ENCODE data around the gene ATP2B2. TPM values are rescaled to one million over a fixed set of nuclear protein-coding genes. Genes with fewer than 3 reads are reported as not detected.

The ATP2B2 gene
- total RNA-seq, 1 donor from 2014 or later = not detected

DNA sequence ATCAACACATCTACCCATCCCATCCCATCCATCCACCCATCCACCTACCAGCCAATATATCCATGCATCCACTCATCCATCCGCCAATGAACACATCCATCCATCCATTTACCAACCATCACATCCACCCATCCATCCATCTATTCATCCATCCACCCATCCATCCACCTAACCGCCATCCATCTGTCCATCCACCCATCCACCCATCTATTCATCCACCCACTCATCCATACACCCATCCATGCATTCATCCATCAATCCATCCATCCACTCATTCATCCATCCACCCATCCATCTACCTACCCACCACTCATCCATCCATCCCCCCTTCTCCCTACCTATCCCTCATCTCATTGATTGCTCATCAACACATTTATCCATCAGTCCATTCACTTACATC lies 136.9 kb downstream of the ATP2B2 start:
- intact Hi-C loops (cut with micrococcal nuclease) = no loop called here

DNA sequence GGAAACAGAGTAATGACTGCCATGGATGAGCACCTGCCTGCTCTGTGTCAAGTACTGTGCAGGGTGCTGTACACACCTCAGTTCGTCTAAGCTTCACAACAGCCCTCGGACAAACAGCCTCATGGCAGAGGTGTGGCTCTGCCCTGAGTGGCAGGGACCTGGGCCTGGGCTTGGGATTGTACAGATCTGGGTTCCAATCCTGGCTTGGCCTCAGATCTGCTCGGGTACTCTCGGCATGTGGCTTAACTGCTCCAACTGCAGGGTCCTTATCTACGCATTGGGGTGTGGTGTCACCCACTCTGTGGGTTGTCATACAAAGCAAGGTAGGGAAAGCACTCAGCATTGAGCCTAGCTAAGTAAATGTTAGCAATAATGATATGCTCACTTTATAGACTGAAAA lies 137.9 kb downstream of the ATP2B2 start:
- intact Hi-C loops (cut with micrococcal nuclease) = no loop called here

DNA sequence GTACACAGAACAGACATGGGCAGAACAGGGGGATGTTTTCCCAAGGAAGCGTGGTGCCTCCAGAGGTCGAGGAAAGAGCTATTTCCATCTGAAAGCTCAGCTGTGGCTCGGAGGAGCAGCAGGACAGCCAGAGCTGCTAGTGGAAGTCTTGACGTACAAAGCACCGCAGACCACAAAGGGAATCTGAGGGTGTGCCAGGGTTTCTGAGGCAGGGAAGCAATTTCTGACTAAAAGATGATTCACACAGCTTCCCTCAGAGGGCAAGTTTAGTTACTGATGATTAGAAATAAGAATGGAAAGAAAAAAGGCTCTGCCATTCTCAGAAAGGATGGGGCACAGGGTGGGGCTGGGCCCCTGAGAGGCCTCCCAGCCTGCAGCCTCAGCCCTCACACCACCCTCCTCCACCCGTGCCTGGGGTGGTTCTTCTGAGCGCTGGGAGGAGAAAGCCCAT lies 138.7 kb downstream of the ATP2B2 start:
- intact Hi-C loops (cut with micrococcal nuclease) = no loop called here

DNA sequence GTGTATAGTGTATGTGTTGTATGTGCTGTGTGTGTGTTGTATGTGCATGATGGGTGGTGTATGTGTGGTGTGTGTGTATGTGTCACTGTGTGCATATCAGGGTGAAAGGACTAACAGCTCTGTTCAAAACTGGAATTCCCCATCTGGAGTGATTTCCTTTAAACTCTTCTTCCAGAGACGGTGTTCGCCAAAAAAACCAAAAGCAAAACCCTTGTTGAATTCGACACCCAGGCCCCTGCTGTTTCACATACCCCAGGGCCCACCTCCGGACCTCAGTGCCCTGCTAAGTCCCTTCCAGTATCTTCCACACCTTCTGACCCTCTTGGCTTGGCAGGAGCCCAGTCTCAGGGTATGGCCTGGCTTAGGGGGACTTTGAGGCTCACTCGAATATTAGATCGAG lies 139.6 kb downstream of the ATP2B2 start:
- intact Hi-C loops (cut with micrococcal nuclease) = no loop called here

DNA sequence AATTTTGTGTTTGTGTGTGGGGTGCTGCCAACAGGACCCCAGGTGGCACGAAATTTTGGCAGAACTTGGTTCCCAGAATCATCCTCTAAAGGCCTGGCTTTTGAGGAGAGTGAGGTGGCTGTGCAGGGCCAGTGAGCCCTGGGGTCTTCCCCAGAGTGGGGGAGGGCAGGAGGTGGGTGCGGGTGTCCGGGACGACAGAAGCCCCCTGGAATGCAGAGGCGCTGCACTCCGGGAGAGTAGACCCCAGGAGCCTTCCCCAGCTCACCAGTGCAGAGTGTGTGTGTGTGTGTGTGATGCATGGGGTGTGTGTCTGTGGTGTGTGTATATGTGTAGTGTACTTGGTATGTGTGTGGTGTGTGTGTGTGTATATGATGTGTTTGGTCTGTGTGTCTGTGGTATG lies 140.1 kb downstream of the ATP2B2 start:
- intact Hi-C loops (cut with micrococcal nuclease) = no loop called here

DNA sequence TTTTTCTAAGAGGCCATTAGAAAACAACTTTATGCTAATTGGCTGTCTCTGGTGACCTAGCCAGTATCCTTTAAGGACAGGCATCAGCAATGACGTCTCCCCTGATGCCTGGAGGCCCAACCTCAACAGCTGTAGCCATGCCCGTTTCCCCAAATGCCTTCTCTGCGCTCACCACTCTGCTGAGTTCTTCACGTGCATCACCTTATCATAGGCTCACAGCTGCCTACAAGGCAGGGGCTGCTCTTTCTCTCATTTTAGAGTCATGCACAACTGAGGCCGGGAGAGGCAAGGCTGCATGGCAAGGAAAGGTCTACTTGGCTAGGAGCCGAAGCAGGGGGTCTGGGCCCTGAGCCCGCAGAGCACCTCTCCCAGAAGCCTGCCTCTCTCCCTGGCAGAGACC lies 140.6 kb downstream of the ATP2B2 start:
- intact Hi-C loops (cut with micrococcal nuclease) = no loop called here

DNA sequence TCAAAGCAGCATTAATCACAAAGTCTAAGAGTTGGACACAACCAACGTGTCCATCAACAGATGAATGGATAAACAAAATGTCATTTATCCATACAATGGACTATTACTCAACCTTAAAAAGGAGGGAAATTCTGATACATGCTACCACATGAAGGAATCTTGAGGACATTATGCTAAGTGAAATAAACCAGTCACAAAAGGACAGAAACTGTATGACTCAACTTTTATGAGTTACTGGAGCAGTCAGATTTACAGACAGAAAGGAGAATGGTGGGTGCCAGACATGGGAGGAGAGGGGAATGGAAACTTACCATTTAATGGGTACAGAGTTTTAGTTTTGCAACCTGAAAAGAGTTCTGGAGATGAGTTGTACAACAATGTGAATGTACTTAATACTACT lies 141.5 kb downstream of the ATP2B2 start:
- intact Hi-C loops (cut with micrococcal nuclease) = no loop called here

DNA sequence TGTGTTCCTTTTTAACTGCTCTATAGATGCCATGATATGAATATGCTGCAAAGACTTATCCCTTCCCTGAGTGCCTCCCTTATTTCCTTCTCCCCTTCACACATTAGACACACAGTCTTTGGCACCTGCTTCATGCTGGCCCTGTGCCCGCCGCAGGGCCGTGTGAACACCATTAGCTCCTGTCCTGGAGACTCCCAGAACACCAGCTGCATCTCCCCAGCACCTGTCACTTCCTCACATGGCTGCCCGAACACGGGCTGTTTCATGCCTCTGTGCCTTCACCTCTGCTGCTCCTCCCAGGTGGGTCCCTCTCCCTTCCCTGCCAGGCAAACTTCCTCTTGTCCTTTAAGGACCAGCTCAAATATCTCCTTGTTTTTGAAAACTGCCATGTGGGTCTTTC lies 144.0 kb downstream of the ATP2B2 start:
- intact Hi-C loops (cut with micrococcal nuclease) = no loop called here

DNA sequence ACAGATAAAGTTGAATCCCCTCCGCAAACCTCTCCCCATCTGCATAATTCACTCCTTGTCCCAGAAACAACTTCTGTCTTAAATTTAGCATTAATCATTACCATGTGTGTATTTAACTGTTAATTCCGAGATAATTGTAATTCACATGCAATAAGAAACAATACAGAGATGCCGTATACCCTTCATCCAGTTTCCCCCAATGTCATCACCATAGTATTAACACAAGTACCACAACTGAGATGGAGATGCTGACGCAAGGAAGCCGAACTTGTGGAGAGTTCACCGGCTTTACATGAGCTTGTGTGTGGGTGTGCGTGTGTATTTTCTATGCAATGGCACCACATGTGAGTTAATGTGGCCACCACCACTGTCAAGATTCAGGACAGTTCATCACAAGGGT lies 144.9 kb downstream of the ATP2B2 start:
- intact Hi-C loops (cut with micrococcal nuclease) = no loop called here

DNA sequence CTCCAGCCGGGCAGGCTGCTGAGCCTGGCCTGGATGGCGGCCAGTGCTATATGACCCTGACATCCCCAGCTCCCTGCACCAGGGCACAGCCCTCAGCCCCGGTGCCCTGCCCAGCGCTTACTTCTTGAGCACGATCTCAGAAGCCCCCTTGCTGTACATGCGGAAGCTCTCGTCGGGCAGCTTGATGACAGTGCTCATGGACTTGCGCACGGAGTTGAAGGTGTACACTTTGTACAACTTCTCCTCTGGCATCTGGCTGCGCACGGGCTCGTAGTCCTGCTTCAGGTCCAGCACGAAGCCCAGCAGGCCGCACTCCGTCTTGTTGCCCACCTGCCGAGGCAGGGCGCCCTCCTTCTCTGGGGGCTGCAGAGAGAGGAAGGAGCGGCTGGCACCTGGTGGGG lies 145.6 kb downstream of the ATP2B2 start:
- intact Hi-C loops (cut with micrococcal nuclease) = no loop called here

DNA sequence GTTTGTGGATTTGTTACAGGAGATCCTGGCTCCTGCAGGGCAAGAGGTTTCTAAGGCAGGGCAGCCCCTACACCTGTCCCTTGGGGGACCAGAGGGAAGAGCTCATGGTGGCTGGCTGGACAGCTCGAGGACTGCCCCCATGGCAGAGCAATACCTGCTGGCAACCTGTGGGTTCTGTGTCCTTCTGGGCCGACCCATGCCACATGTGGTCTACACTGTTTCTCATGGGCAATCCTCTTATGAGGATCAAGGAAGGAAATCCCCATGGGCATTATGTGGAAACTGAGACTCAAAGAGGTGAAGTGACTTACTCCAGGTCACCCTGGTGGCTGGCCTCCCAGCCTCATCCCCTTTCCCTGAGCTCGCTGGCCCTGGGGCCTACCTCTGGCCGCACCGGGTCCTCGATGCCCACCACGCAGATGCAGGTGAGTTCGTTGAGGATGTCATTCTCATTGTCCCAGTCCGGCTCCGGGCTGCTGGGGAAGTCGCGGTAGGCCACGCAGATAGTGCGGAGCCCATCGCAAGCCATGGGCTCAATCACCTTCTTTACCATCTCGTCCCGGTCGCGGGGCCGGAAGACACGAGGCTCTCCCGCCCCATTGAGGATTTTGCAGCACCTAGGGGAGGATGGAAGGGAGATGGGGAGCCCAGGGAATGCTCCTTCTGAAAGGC lies 146.9 kb downstream of the ATP2B2 start:
- intact Hi-C loops (cut with micrococcal nuclease) = no loop called here

DNA sequence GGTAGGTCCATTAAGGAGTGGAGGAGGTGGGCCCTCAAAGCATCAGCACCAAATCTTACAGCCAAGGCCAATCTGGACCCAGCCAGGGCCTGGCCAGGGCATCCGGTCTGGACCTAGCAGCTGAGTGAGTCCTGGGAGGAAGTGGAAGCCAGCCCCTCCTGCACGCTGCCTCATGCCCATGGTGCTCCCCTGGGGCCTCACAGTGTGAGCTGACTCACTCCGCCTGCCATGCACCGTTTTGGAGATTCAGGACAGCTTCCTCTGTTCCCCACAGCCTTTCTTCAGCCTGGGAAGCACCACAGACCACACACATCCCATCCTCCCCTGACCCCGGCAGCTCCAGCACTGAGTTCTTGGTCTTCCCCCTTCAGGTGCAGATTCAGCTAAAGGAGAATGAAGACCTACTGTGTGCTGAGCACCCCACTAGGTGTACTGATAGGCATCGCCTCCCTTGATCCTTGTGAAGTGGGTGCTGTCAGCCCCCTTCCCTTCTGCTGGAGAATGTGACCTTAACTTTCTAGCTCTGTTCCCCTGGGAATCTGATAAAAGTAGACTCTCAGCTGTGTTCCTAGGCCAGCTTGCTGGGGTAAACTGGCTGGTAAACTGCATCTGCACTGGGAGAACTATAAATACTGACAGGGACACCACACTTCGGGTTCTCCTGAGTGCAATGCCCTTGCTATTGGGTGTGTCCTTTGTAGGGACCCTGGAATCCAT lies 147.6 kb downstream of the ATP2B2 start:
- intact Hi-C loops (cut with micrococcal nuclease) = no loop called here

DNA sequence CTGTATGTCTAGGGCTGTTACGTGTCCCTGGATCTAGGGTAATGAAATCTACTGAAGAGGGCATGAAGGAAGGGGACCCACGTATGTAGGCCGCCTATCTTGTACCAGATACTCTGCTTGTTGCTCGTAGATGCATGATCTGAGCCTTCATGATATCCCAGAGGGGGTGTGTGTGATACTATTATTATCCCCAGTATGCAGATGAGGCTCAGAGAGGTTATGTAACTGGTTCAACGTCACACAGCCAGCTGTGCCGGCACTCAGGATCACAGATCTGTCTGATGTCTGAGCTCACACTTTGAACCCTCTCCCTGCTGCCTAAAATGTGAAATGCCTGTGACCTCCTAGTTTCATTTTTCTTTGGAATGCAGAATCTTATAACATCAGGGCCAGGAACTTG lies 148.3 kb downstream of the ATP2B2 start:
- intact Hi-C loops (cut with micrococcal nuclease) = no loop called here

DNA sequence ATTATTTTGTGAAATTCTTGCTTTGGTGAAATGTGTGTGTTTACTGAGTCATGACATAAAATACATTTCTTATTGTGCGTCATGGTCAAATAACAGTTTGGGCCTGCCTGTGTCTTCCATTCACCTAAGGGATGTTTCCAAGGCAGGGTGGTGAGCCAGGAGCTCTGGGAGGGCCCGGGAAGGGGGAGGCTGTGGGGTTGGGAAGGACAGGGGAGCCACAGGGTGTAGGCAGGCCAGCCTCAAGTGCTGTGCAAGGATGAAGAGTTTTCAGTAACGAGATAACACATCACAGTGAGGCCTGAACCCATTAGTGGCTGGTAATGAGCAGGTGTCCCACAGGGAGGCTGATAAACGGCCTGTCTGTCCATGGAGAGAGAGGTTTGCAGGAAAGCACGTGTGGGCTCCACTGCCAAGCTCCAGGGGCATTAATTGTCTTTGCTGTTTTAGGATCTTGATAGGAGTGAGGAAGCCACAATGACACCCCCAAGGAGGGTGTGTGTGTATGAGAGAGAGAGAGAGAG lies 148.9 kb downstream of the ATP2B2 start:
- intact Hi-C loops (cut with micrococcal nuclease) = no loop called here

DNA sequence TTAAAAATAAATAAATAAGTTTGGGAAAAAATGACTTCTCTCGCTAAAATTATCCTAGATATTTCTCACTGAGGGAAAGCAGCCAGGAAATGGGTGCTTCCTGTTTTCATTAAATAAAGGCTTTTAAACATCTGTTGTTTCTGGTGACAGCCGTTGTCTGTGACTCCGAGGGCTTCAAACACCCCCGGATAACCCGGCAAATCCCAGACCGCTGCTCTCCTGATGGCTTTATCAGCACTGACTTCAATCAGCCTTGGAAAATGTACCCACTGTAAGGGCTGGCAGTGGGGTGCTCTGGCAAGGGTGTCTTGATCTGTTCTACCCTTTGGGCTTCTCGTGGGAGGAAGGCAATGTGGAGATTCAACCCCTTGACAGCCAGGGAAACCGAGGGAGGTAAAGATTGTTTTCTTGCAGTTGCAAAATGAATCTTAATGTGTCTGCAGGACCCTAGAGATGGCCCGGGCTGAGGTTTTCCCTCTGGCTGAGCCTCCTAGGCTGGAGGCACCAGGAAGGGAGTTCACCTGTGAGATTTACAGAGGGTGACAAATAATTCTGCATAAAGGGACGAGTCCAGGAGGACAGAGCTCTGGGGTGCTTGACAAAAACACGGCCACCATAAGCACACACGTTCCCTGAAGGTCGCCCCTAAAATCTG lies 150.9 kb downstream of the ATP2B2 start:
- intact Hi-C loops (cut with micrococcal nuclease) = no loop called here

DNA sequence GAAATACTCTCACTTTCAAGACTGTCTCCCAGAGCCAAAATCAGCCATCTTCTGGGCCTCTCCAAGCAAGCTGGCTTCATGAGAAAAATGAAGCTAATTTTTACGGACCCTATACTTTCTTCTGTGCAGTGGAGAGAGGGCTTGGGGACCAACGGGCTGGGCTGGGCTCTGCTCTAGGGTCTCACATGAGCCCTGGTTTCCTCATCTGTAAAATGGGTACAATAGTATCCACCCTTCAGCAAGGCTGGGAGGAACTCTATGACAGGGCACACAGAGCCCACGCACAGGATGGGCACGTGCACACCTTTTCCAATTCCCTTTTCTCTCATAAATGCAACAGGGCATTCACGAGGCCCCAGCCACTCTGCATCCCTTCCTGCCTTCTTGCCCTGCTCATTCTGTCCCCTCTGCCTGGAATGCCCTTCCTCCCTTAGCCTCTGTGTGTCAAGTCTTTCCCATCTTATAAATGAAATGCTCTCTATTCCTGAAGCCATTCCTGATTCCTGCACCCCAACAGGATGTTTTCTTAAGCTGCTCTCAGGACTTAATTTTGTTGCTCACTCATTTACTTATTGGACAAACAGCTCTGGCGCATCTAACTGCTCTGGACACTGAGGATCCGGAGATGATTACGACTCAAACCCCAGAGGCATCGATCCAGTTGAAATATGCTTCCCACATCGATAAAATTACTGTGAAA lies 151.6 kb downstream of the ATP2B2 start:
- intact Hi-C loops (cut with micrococcal nuclease) = no loop called here

DNA sequence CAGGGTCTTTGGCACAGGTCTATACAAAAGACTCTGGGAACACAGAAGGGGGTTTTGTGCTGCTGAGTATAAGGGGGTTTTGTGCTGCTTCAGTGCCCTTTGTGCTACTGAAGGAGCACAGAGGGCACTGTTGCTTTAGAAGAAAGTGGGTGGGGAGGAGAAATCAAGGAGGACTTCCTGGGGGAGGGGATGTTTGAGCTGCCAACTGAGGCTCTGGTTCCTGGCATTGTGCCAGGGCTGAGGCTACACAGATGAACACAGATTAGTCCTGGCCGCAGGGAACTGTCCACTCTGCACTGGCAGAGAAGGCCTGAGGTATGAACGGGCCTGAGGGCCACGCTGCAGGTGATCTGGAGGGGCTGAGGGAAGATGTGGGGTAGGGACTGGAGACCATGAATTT lies 152.2 kb downstream of the ATP2B2 start:
- intact Hi-C loops (cut with micrococcal nuclease) = no loop called here

DNA sequence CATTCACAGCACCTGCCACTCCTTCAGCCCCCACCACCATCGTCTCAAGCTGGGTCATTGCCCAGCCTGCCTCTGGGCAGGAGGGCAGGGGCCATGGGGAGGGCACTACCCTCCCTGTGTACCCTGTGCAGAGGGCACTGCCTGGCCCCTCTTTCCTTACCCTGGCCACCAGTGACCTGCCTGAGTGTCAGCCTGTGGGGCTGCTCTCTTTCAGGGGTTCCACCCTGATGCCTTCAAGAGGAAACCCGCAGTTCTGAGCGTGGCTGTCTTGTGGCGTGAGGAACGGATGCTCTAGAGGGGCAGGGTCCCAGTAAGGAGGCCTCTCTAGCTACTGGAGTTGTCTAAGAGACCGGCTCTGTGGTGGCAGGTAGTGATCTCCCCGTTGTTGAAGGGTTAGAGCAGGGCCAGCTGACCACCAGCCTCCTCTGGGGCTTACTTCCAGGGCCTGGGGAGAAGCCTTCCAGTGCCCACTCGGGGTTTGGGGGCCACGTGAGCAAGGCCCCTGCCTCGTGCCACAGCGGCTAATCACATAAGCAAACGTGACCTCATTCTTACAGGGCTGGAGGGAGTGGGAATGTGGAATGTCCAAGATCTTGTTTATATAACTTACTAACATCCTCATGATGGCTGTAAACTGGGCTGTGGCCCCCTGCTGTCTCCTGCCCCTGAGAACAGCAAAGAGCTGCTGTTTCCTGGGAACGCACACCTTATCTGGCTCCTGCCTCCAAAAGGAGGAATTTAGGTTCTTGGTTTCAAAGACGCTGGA lies 153.1 kb downstream of the ATP2B2 start:
- intact Hi-C loops (cut with micrococcal nuclease) = no loop called here

DNA sequence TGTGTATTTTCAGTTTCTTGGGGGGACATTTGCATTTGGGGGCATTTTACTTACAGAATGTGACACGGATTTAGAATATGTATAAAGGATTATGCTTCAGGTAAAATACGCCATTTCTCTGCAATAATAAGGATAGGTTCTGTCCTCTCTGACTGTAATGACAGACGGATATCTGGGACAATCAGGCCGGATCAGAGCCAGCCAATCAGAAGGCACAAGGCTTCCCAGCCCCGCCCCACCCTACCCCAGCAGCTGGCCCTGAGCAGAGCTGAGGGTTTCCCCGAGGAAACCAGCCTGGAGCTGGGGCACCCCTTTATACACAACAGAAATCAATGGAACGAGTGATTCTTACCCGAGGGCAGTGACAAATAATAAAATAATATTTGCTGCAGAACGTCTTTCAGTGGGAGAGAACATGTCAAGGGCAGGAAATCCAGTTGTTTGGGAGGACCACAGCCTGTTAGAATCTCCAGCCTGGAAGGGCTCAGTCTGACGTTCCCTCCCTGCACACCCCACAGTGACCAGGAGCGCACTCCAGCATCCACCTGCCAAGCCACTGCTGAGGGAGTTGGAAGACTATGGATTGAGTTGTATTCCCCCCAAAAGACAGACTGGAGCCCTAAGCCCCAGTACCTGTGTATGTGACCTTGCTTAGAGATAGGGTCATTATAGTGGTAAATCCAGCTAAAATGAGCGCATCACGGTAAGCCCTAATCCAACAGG lies 154.2 kb downstream of the ATP2B2 start:
- intact Hi-C loops (cut with micrococcal nuclease) = no loop called here

DNA sequence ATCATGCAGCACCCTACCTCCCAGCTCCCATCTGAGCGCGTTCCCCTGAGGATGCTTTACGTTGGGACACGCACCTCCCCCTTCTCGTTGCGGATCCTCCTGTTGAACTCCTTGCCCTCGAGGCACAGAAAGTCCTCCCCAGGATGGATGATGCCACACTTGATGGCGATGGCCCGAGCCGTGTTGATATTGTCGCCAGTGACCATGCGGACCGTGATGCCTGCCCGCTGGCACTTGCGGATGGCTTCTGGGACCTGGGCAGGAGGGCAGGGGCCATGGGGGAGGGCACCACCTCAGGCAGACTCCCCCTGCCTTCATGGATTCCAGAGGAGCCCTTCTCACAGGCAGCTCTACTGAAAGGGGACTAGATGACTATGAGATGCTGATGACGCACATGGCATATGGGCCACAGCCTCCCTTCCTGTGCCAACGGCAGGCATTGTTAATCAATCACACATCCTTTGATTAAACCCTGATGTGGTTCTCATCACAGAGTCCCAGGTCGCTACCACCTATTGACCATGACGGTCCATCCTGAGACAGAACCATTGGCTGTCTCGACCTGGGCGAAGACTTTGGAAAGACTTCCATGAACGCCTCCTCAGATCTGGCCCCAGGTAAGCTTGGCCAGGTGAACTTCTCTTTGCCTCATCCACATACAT lies 154.9 kb downstream of the ATP2B2 start:
- intact Hi-C loops (cut with micrococcal nuclease) = no loop called here

All from T-helper 2 cell treated with Interferon-gamma antibody and Interleukin-4, amounts not matched to agents 100 ng/mL and 5 ng/mL, for 36 hours (primary cell).